ENCODE results near the gene MUC5AC.

Gene MUC5AC

GRCh38 chr11:1177020-1177770 lies 19.4 kb downstream of the MUC5AC start:
- no peak overlapping the region for H3K4me3 ChIP-seq (ENCODE audit: low read depth, low read length)
- TF ChIP-seq CTCF (IDR thresholded peaks at IDR 0.05; ENCODE audit: borderline replicate concordance, insufficient read depth, low read depth, low read length): no peak

DNA sequence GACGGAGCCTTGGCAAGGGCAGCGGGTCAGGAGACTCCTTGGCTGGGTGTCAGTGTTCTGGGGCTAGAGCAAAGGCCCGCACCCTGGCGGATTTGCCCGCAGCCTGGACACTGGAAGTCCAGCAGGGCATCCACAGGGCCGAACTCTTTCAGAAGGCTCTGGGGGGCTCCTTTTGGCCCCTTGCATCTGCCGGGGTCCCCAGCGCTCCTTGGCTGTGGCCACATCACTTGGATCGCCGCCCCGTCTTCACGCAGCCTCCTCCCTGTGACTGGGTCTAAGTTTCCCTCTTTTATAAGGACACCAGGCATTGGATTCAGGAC lies 20.0 kb downstream of the MUC5AC start:
- TF ChIP-seq CTCF (IDR thresholded peaks at IDR 0.05; ENCODE audit: borderline replicate concordance, insufficient read depth, low read depth, low read length): no peak
- no peak overlapping the region for H3K4me3 ChIP-seq (ENCODE audit: low read depth, low read length)

GRCh38 chr11:1178201-1178885 lies 20.6 kb downstream of the MUC5AC start:
- no peak overlapping the region for H3K4me3 ChIP-seq (ENCODE audit: low read depth, low read length)
- no peak for TF ChIP-seq CTCF (IDR thresholded peaks at IDR 0.05; ENCODE audit: borderline replicate concordance, insufficient read depth, low read depth, low read length)

DNA sequence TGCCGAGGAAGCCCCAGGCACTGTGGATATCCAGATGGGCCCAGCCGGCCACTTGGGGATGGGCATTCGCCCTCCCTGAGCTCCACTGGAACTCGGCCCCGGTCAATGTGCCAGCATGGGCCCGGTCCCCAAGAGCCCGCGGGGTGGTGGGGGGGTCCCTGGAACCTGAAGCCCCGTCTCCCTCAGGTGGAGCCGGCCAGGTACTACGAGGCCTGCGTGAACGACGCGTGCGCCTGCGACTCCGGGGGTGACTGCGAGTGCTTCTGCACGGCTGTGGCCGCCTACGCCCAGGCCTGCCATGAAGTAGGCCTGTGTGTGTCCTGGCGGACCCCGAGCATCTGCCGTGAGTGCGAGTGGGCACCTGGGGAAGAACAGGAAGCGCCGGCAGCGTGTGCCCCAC lies 21.2 kb downstream of the MUC5AC start:
- H3K4me3 ChIP-seq (ENCODE audit: low read depth, low read length): no peak overlapping the region
- no peak for TF ChIP-seq CTCF (IDR thresholded peaks at IDR 0.05; ENCODE audit: borderline replicate concordance, insufficient read depth, low read depth, low read length)

- TF ChIP-seq CTCF (IDR thresholded peaks at IDR 0.05; ENCODE audit: borderline replicate concordance, insufficient read depth, low read depth, low read length): no peak
Observed at GRCh38 chr11:1179641-1180040, 21.9 kb downstream of the MUC5AC start.

GRCh38 chr11:1180171-1180570 lies 22.4 kb downstream of the MUC5AC start:
- no peak overlapping the region for H3K4me3 ChIP-seq (ENCODE audit: low read depth, low read length)
- no peak for TF ChIP-seq CTCF (IDR thresholded peaks at IDR 0.05; ENCODE audit: borderline replicate concordance, insufficient read depth, low read depth, low read length)

More at GRCh38 chr11:1179641-1180040, 21.9 kb downstream of the MUC5AC start:
- no peak overlapping the region for H3K4me3 ChIP-seq (ENCODE audit: low read depth, low read length)

GRCh38 chr11:1180947-1181391 lies 23.2 kb downstream of the MUC5AC start:
- TF ChIP-seq CTCF (IDR thresholded peaks at IDR 0.05; ENCODE audit: borderline replicate concordance, insufficient read depth, low read depth, low read length): no peak
- no peak overlapping the region for H3K4me3 ChIP-seq (ENCODE audit: low read depth, low read length)

Data from GM12875 (cell line).